Activated CD8-positive, alpha-beta T cell treated with anti-CD3 and anti-CD28 coated beads for 36 hours (primary cell): ENCODE measurements around the gene TTC28. TPM values are rescaled to one million over a fixed set of nuclear protein-coding genes. Genes with fewer than 3 reads are reported as not detected.

Experiments
- ATAC-seq: fragments of 200-7000 bp; cut with Tn5 transposase; one replicate; pipeline ENCODE4 v1.10.0; 2021; ENCODE audit warnings: mild to moderate bottlenecking, moderate library complexity
- CTCF ChIA-PET: fragments of 350-600 bp; sonication (Branson Sonifier 250); formaldehyde crosslinking; loops from one replicate; lab custom pipeline; 2021; ENCODE audit warnings: antibody characterized with exemption; lab: Charles Lee
- POLR2A ChIA-PET: fragments of 350-600 bp; sonication (Branson Sonifier 250); formaldehyde crosslinking; loops from one replicate; lab custom pipeline; 2021; ENCODE audit warnings: antibody characterized with exemption; lab: Charles Lee
- DNase-seq: peaks from one replicate; pipeline ENCODE4 v3.0.0-alpha.2; 2020
- H3K27ac Mint-ChIP-seq: one replicate; pipeline ENCODE4 v1.8.0; 2021; ENCODE audit warnings: mild to moderate bottlenecking, mixed read lengths
- H3K27me3 Mint-ChIP-seq: one replicate; pipeline ENCODE4 v1.8.0; 2021; ENCODE audit warnings: mixed read lengths
- H3K36me3 Mint-ChIP-seq: one replicate; pipeline ENCODE4 v1.8.0; 2021; ENCODE audit warnings: low read depth, mixed read lengths
- H3K4me1 Mint-ChIP-seq: one replicate; pipeline ENCODE4 v1.8.0; 2021; ENCODE audit warnings: low read depth, mixed read lengths
- H3K4me3 Mint-ChIP-seq: one replicate; pipeline ENCODE4 v1.8.0; 2021; ENCODE audit warnings: mild to moderate bottlenecking, moderate library complexity, mixed read lengths
- H3K9me3 Mint-ChIP-seq: one replicate; pipeline ENCODE4 v1.8.0; 2021; ENCODE audit warnings: mixed read lengths
- CTCF ChIP-seq: fragments of 200-600 bp; IDR thresholded peaks from one replicate; pipeline ENCODE4 v1.8.0; 2022; ENCODE audit warnings: antibody characterized with exemption, mild to moderate bottlenecking
- intact Hi-C: fragments of 100-400 bp; cut with micrococcal nuclease; formaldehyde crosslinking; loops from one replicate; pipeline ENCODE4 v1.10.0; 2022
- total RNA-seq, 2 experiments: library from RNA; stranded (reverse); gene quantifications; one replicate each; pipeline ENCODE4 v1.2.3, GENCODE V29; 2021

TTC28 gene
- total RNA-seq, 2 experiments from 2014 or later: 0.58 to 1.9 TPM

DNA sequence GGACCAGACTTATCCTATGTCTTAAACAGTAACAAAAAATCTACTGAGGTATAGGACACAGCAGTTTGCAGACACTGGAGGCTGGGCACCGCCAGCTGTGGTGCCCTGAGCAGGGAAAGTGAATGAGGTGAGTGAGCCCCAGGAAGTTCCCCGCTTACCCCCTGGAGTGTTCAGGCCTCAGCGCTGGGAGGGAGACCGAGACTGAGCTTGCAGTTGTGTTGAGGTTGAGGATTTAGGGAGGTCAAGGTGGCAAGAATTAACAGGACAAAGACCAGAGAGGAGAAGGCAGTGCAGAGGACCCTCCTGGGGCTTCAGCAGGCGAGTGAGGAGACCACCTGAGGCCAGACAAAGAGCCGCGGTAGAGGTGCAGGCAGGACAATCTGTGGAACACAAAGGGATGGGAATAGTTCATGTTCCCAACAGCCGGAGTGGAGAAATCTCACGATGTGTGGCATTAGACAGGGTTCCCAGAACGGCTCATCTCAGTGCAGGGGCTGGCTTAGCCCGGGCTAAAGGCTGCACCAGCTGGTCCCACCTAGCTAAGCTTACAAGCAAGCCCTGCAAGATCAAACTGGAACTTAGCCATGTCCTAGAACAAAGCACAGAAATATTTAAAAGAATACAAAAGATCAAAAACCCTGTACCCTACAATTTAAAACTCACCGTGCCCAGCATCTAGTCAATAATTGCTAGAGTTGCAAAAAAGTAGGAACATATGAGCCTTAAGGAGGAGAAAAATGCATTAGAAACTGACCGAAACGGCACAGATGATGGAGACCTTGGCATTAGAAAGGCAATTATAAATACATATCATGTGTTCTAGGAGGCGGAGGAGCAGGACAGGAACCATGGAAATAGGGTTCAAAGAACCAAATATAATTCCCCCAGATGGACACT is 713.2 kb downstream of the TTC28 start:
- no peaks in the 10 kb centered on the region for H3K27me3 Mint-ChIP-seq
- ChIA-PET CTCF (no interaction called here), POLR2A (no interaction called here)
- no peak for TF ChIP-seq CTCF
- H3K36me3 Mint-ChIP-seq: peaks cover 8% of the 10 kb centered on the region
- no peak overlapping the region for H3K27ac Mint-ChIP-seq
- DNase-seq: no peak
- peaks cover 3% of the 10 kb centered on the region for H3K9me3 Mint-ChIP-seq
- no peak for ATAC-seq
- intact Hi-C loops: no loop called here
- no peak overlapping the region for H3K4me3 Mint-ChIP-seq
- peaks cover 4% of the 10 kb centered on the region for H3K4me1 Mint-ChIP-seq

DNA sequence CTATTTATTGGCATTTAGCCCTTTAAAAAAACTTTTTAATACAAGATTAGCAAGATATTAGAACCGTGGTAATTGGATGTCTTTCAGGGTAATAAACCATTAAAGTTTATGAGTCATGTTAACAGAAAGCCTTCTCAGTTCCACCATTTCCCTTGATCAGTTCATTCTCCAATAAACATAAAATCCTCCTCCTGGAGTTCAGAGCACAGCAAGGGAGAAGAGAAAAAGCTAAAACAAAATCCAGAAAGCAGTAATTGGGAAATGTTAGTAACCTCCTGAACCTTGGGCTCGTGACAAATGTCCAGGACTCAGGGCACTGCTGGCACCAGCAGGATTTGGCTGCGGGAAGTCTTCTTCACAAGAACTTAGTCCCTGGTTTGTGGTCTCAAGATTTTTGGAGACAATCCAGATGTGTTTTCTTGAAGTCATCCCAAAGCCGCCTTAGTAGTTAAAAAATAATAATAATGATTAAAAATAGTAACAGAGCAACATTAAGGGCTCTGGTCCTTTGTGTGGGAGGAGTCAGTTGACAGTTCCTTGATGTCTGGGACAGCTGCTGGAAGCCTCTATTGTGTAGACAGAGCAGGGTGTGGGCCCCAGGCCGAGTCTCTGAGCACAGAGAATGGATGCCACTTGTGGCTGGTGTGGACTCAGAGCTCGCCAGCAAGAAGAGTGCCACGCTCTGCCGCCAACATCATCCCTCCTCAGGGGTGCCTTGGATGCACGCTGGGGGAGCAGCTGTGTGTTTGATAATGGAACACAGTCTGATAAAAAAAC is 717.2 kb downstream of the TTC28 start:
- ATAC-seq (no peak), DNase-seq (no peak)
- CTCF ChIA-PET: no interaction called here
- H3K9me3 Mint-ChIP-seq: no peaks in the 10 kb centered on the region
- TF ChIP-seq CTCF: no peak
- intact Hi-C loops: no loop called here
- H3K27me3 Mint-ChIP-seq: no peaks in the 10 kb centered on the region
- POLR2A ChIA-PET: no interaction called here
- H3K27ac Mint-ChIP-seq: no peak overlapping the region
- no peaks in the 10 kb centered on the region for H3K36me3 Mint-ChIP-seq
- no peaks in the 10 kb centered on the region for H3K4me1 Mint-ChIP-seq
- H3K4me3 Mint-ChIP-seq: no peak overlapping the region

DNA sequence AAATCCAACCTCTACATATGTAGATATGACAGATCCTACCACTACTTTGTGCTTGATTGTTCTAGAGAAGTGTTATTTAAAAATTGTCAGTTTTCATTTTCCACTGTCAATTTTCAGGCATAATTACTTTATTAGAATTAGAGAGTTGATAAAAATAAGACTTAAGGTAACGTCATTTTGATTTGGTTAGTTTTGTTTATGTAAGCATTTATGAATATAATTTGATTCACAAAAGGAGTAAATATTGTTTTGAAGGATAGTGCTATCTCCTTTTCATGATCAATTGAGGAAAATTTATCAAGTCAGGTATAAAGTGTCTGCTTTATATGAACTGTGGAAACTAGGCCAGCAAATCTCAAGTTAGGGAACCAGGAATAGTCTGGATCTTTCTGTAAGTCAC is 718.0 kb downstream of the TTC28 start:
- no peaks in the 10 kb centered on the region for H3K27me3 Mint-ChIP-seq
- H3K27ac Mint-ChIP-seq: no peak overlapping the region
- ChIA-PET CTCF (no interaction called here), POLR2A (no interaction called here)
- TF ChIP-seq CTCF: no peak
- H3K9me3 Mint-ChIP-seq: no peaks in the 10 kb centered on the region
- ATAC-seq (no peak), DNase-seq (no peak)
- H3K4me3 Mint-ChIP-seq: no peak overlapping the region
- no peaks in the 10 kb centered on the region for H3K4me1 Mint-ChIP-seq
- H3K36me3 Mint-ChIP-seq: no peaks in the 10 kb centered on the region
- intact Hi-C loops: no loop called here

DNA sequence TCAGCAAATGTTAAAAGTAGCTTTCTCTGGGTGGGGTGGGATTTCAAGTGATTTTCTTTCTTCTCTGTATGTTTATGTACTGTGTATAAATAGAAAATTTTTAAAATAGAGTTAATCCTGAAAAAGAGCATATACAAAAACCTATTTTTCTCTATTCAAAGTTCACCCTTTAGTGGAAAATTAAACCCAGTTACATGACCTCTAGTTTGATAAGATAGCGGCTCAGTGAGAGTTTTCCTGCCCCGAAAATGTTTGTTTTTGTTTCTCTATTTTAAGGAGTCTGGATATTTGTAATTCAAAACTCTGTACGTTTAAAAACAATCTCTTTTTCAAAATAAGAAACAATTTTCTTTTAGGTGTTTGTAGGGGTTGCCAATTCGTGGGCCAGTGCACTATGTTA is 718.5 kb downstream of the TTC28 start:
- ATAC-seq (no peak), DNase-seq (no peak)
- no peak overlapping the region for H3K27ac Mint-ChIP-seq
- H3K36me3 Mint-ChIP-seq: no peaks in the 10 kb centered on the region
- TF ChIP-seq CTCF: no peak
- H3K4me1 Mint-ChIP-seq: no peaks in the 10 kb centered on the region
- POLR2A ChIA-PET: no interaction called here
- no peaks in the 10 kb centered on the region for H3K9me3 Mint-ChIP-seq
- CTCF ChIA-PET: no interaction called here
- H3K4me3 Mint-ChIP-seq: no peak overlapping the region
- H3K27me3 Mint-ChIP-seq: no peaks in the 10 kb centered on the region
- intact Hi-C loops: no loop called here
